Endothelial cell of umbilical vein (primary cell): ENCODE measurements around the gene ACOT13. TPM values are rescaled to one million over a fixed set of nuclear protein-coding genes. Genes with fewer than 3 reads are reported as not detected.

ENCODE experiments used
- BruUV-seq: library from RNA; stranded (reverse); fragments of 400-500 nt; replicated peaks from 2 replicates; lab custom pipeline; 2021; lab: Mats Ljungman, UMichigan
- CTCF ChIA-PET: fragments of 300-600, 350-600 bp; sonication (Branson Sonifier 250); formaldehyde crosslinking; loops from one replicate; lab custom pipeline; 2021; ENCODE audit warnings: antibody characterized with exemption, inconsistent platforms; lab: Charles Lee
- POLR2A ChIA-PET: fragments of 300-600, 350-600 bp; sonication (Branson Sonifier 250); formaldehyde crosslinking; loops from one replicate; lab custom pipeline; 2021; ENCODE audit warnings: antibody characterized with exemption, inconsistent platforms; lab: Charles Lee
- DNase-seq: peaks from one replicate; pipeline ENCODE4 v3.0.0-alpha.2; 2011; ENCODE audit warnings: low read depth, low spot score
- FAIRE-seq: peaks from 2 replicates; lab custom pipeline; 2011; peaks lifted over from hg19 to GRCh38; lab: Jason Lieb, UNC
- H2AFZ ChIP-seq: 2 replicates; pipeline ENCODE4 v1.6.0; 2012; ENCODE audit warnings: low read depth, low read length, control low read depth, inconsistent platforms
- H3K27ac ChIP-seq: 2 replicates; pipeline ENCODE4 v1.5.1; 2011; ENCODE audit warnings: low read depth, mild to moderate bottlenecking, control low read depth, low read length, moderate library complexity; ENCODE audit not compliant: insufficient read depth
- H3K27me3 ChIP-seq, 2 experiments: 2 replicates each; pipeline versions ENCODE4 v1.6.0 to v1.6.1; 2011; ENCODE audit warnings: low read length in 2 of 2, mixed read lengths in 1 of 2; ENCODE audit not compliant: control insufficient read depth in 2 of 2, insufficient read depth in 2 of 2
- H3K36me3 ChIP-seq, 2 experiments: 2 replicates in 1 of 2; 3 replicates in 1 of 2; pipeline ENCODE4 v1.5.1; 2011; ENCODE audit warnings: low read length in 2 of 2, mild to moderate bottlenecking in 1 of 2, moderate library complexity in 1 of 2; ENCODE audit not compliant: control insufficient read depth in 2 of 2, insufficient read depth in 2 of 2; ENCODE audit errors: extremely low read depth in 1 of 2
- H3K4me1 ChIP-seq: 3 replicates; pipeline ENCODE4 v1.5.1; 2011; ENCODE audit warnings: mild to moderate bottlenecking, low read length; ENCODE audit not compliant: control insufficient read depth, insufficient read depth; ENCODE audit errors: extremely low read depth
- H3K4me2 ChIP-seq: 2 replicates; pipeline ENCODE4 v1.6.1; 2011; ENCODE audit warnings: low read length, control low read depth, mixed read lengths; ENCODE audit not compliant: insufficient read depth
- H3K4me3 ChIP-seq, 3 experiments: fragments of 200-600 bp in 1 of 3; sonication (generic), shearing (Covaris generic) in 1 of 3; replicated peaks in 1 of 3; 2 replicates each; pipeline ENCODE4 v1.5.1; 2011 to 2016; ENCODE audit warnings: control low read depth in 3 of 3, low read length in 3 of 3, mild to moderate bottlenecking in 2 of 3, inconsistent platforms in 1 of 3, low read depth in 1 of 3, moderate library complexity in 1 of 3; ENCODE audit not compliant: insufficient read depth in 1 of 3
- H3K79me2 ChIP-seq: 2 replicates; pipeline ENCODE4 v1.6.0; 2012; ENCODE audit warnings: low read length, inconsistent platforms; ENCODE audit not compliant: control insufficient read depth, insufficient read depth
- H3K9ac ChIP-seq: replicated peaks from 2 replicates; pipeline ENCODE3; 2011; ENCODE audit warnings: low read length, control low read depth; ENCODE audit not compliant: insufficient read depth; ENCODE audit errors: extremely low read depth
- H3K9me1 ChIP-seq: replicated peaks from 3 replicates; pipeline ENCODE4 v1.6.0; 2011; ENCODE audit warnings: mild to moderate bottlenecking, low read length; ENCODE audit not compliant: control insufficient read depth, insufficient read depth; ENCODE audit errors: extremely low read depth
- H3K9me3 ChIP-seq: replicated peaks from 2 replicates; pipeline ENCODE4 v1.5.1; 2012; ENCODE audit warnings: low read length, inconsistent platforms; ENCODE audit not compliant: control insufficient read depth, insufficient read depth
- H4K20me1 ChIP-seq: replicated peaks from 2 replicates; pipeline ENCODE3; 2011; ENCODE audit warnings: mild to moderate bottlenecking, low read length; ENCODE audit not compliant: control insufficient read depth, insufficient read depth; ENCODE audit errors: extremely low read depth
- CTCF ChIP-seq, 2 donors: IDR thresholded peaks; 1 replicate in 1 of 2; 2 replicates in 1 of 2; pipeline ENCODE4 v1.5.1; 2011; ENCODE audit warnings: low read length in 2 of 2, mild to moderate bottlenecking in 2 of 2, moderate library complexity in 2 of 2, control low read depth in 1 of 2, inconsistent platforms in 1 of 2, low read depth in 1 of 2; ENCODE audit not compliant: insufficient read depth in 1 of 2; ENCODE audit errors: extremely low read depth in 1 of 2
- EZH2 ChIP-seq: IDR thresholded peaks from 2 replicates; pipeline ENCODE4 v1.6.1; 2012; ENCODE audit warnings: borderline replicate concordance, low read depth, mild to moderate bottlenecking, moderate library complexity, low read length, inconsistent platforms; ENCODE audit not compliant: severe bottlenecking
- FOS ChIP-seq: IDR thresholded peaks from 2 replicates; pipeline ENCODE4 v1.6.1; 2011; ENCODE audit warnings: mild to moderate bottlenecking, low read length, moderate library complexity, borderline replicate concordance; ENCODE audit not compliant: insufficient read depth
- GATA2 ChIP-seq: IDR thresholded peaks from 2 replicates; pipeline ENCODE4 v1.7.0; 2011; ENCODE audit warnings: low read depth, mild to moderate bottlenecking, moderate library complexity, mixed read lengths, low read length; ENCODE audit not compliant: insufficient read length, insufficient read depth
- JUN ChIP-seq: IDR thresholded peaks from 2 replicates; pipeline ENCODE4 v1.6.1; 2011; ENCODE audit warnings: borderline replicate concordance, low read depth; ENCODE audit not compliant: insufficient read length, insufficient read depth
- MAX ChIP-seq: IDR thresholded peaks from 2 replicates; pipeline ENCODE4 v1.6.1; 2011; ENCODE audit not compliant: insufficient read depth, insufficient read length
- MYC ChIP-seq: IDR thresholded peaks from one replicate; pipeline ENCODE4 v1.6.1; 2011; ENCODE audit warnings: mild to moderate bottlenecking, low read depth, low read length
- POLR2A ChIP-seq: IDR thresholded peaks from 2 replicates; pipeline ENCODE4 v1.6.1; 2012; ENCODE audit warnings: low read depth, mild to moderate bottlenecking, control low read depth, low read length
- POLR2AphosphoS5 ChIP-seq: IDR thresholded peaks from 2 replicates; pipeline ENCODE4 v1.6.1; 2012; ENCODE audit warnings: low read depth, mild to moderate bottlenecking, control low read depth, low read length, moderate library complexity; ENCODE audit not compliant: insufficient read depth
- dilution Hi-C: fragments of 300-500 bp; cut with MboI; formaldehyde crosslinking; loops from one replicate; pipeline ENCODE4 v1.15.0; 2019; ENCODE audit warnings: low sequenced_read_pairs; ENCODE audit not compliant: extremely low pct_ligation_motif_present
- intact Hi-C: fragments of 100-400 bp; cut with micrococcal nuclease; formaldehyde crosslinking; loops from one replicate; pipeline ENCODE4 v1.10.0; 2022
- polyA plus RNA-seq, 4 experiments: library from polyadenylated mRNA; depleted of rRNA in 3 of 4; stranded (reverse) in 3 of 4; unstranded in 1 of 4; fragments of >200 nt; gene quantifications; 2 replicates each; pipeline versions ENCODE4 v1.2.1 to v1.2.3, GENCODE V29; 2011 to 2012; ENCODE audit warnings: missing spikeins in 1 of 4
- total RNA-seq: library from RNA; stranded (reverse); gene quantifications from 2 replicates; pipeline ENCODE4 v1.2.3, GENCODE V29; 2021

ACOT13 gene
- total and polyA plus RNA-seq, 2 donors (not counting 3 experiments of a cell fraction or from before 2014, with no cell fraction given): 7.7 to 24.1 TPM

- peaks cover 26% of the 10 kb centered on the region for H3K4me1 ChIP-seq
- no peaks in the 10 kb centered on the region for H3K9me3 ChIP-seq
- H3K9ac ChIP-seq: peak overlapping the region; percentile 64
- DNase-seq (no peak), FAIRE-seq (no peak)
- CTCF ChIA-PET: interaction anchor here (0.8 to 2.6 kb wide), 8 partner anchors 12 to 296 kb away, joined by 3 to 14 read pairs (median 4); no protein-coding TSS in a partner anchor
- no peaks in the 10 kb centered on the region for H3K27me3 ChIP-seq
- H4K20me1 ChIP-seq: peaks cover 12% of the 10 kb centered on the region
- intact Hi-C loops (loop anchor here (1.0 to 10.0 kb wide), 6 partner anchors 22 to 1273 kb away; partner anchors contain the start of gene TDP2), dilution Hi-C loops (no loop called here)
- H2AFZ ChIP-seq: peak overlapping the region; percentile 6
- POLR2A ChIA-PET: interaction anchor here (0.7 to 1.6 kb wide), 2 partner anchors 9 to 22 kb away, joined by 7 to 18 read pairs; no protein-coding TSS in a partner anchor
- H3K36me3 ChIP-seq: peaks cover 0 to 2% of the 10 kb centered on the region in 2 experiments
- TSS peak; percentile 93 for BruUV-seq
- H3K9me1 ChIP-seq: no peaks in the 10 kb centered on the region
- H3K79me2 ChIP-seq: peaks cover 39% of the 10 kb centered on the region
- TF ChIP-seq POLR2A: peak; percentile 81
- no peak for TF ChIP-seq JUN
- TF ChIP-seq GATA2: no peak
- no peak for TF ChIP-seq FOS
- no peak for TF ChIP-seq EZH2
- peak; percentile 95 for TF ChIP-seq MAX
- TF ChIP-seq CTCF (IDR thresholded peaks at IDR 0.05; ENCODE audit: extremely low read depth in 1 of 2, insufficient read depth in 1 of 2, low read depth in 1 of 2, low read length in 2 of 2): no peak
- TF ChIP-seq POLR2AphosphoS5: peak; percentile 65
- peak; percentile 96 for TF ChIP-seq MYC
- peak overlapping the region; percentile 68 for H3K4me2 ChIP-seq
- H3K27ac ChIP-seq: peak overlapping the region; percentile 97
- peak overlapping the region; percentile 2 to 65 (median 54) for H3K4me3 ChIP-seq
Observed at GRCh38 chr6:24721461-24722215, 54.8 kb downstream of the ACOT13 start.
